Pancreas (tissue), 10 donors: Measurements from ENCODE around the gene FANCC. TPM values are rescaled to one million over a fixed set of nuclear protein-coding genes. Genes with fewer than 3 reads are reported as not detected.

Experiments
- ATAC-seq, 4 donors: fragments of 200-7000 bp; cut with Tn5 transposase; one replicate each; pipeline versions ENCODE4 v1.8.0 to v1.9.1; 2020; ENCODE audit warnings: mild to moderate bottlenecking in 4 of 4, moderate library complexity in 4 of 4
- DNase-seq, 6 donors: peaks; one replicate each; pipeline ENCODE4 v3.0.0-alpha.2; 2020
- FAIRE-seq: peaks from 2 replicates; lab custom pipeline; 2012; peaks lifted over from hg19 to GRCh38; lab: Jason Lieb, UNC
- H3K27ac ChIP-seq, 4 donors: fragments of 200-600 bp; sonication (generic); 1 replicate in 3 of 4; 2 replicates in 1 of 4; pipeline versions ENCODE4 v1.5.0 to v1.8.0; 2020
- H3K27me3 ChIP-seq, 4 donors: fragments of 200-600 bp; one replicate each; pipeline ENCODE4 v1.8.0; 2021
- H3K36me3 ChIP-seq, 3 donors: fragments of 200-600 bp; sonication (generic) in 1 of 3; one replicate each; pipeline versions ENCODE4 v1.5.0 to v1.8.0; 2020 to 2021
- H3K4me1 ChIP-seq, 3 donors: fragments of 200-600 bp; one replicate each; pipeline ENCODE4 v1.8.0; 2021
- H3K4me3 ChIP-seq, 4 donors: fragments of 200-600 bp; sonication (generic) in 2 of 4; one replicate each; pipeline versions ENCODE4 v1.5.0 to v1.8.0; 2020 to 2021
- H3K9me3 ChIP-seq, 4 donors: fragments of 200-600 bp; one replicate each; pipeline ENCODE4 v1.8.0; 2021
- CTCF ChIP-seq, 4 donors: fragments of 200-600 bp; sonication (generic) in 3 of 4; IDR thresholded peaks; one replicate each; pipeline versions ENCODE4 v1.5.0 to v1.8.0; 2021; ENCODE audit warnings: antibody characterized with exemption in 4 of 4
- WGBS, 2 donors: extraction: QIAGEN DNeasy Blood & Tissue Kit; methylation state at CpG; one replicate each; pipeline ENCODE4 v1.1.7; 2013; 5-methylcytosine and 5-hydroxymethylcytosine counted together
- intact Hi-C, 3 donors: fragments of 100-400 bp; cut with DNase I; formaldehyde crosslinking; loops; one replicate each; pipeline versions ENCODE4 v1.11.1 to v1.14.2; 2022
- polyA plus RNA-seq, 2 donors: library from polyadenylated mRNA; stranded (reverse); fragments of 200-250 nt; gene quantifications; one replicate each; pipeline ENCODE4 v1.2.3, GENCODE V29; 2013
- total RNA-seq, 6 donors: library from RNA; stranded (reverse); fragmentation: NEBNext Ultra II Directional in 4 of 6; extraction: Animal tissue kit (Norgen Biotek cat#: 25700) in 4 of 6; gene quantifications; one replicate each; pipeline versions ENCODE4 v1.2.1 to v1.2.4, GENCODE V29; 2021 to 2023
- donor health status: healthy with polysubstance abuse.
- donor health status: DM: no; HTN: no; CAD: no; lungs with moderate emphysema.
- donor health status: DM: no; HTN: no; CAD: no.
- donor health status: control.
- donor health status: control.
- donor health status: Bipolar disorder and iron deficiency.
- donor health status: DM: yes; HTN: yes; CAD: no.
- donor health status: DM: no; HTN: no; CAD: no.
- donor health status: DM: no; HTN: no; CAD: no.
- donor health status: DM: yes; HTN: yes; CAD: no.

Gene FANCC
- total and polyA plus RNA-seq, 8 donors = 3.8 to 9.9 (median 4.6) TPM

- H3K36me3 ChIP-seq = peaks cover 0 to 14% (median 6%) of the 10 kb centered on the region in 3 donors
- DNase-seq (peak in 3 of 6 donors; percentile 52 to 55 (median 54)), FAIRE-seq (no peak), ATAC-seq (peak in 2 of 4 donors; percentile 14 to 22)
- H3K27ac ChIP-seq = no peak overlapping the region
- no peak overlapping the region for H3K4me3 ChIP-seq
- no peak for TF ChIP-seq CTCF (IDR thresholded peaks at IDR 0.05)
- no peaks in the 10 kb centered on the region for H3K27me3 ChIP-seq
- intact Hi-C loops = no loop called here
- H3K4me1 ChIP-seq = peaks cover 26 to 41% (median 32%) of the 10 kb centered on the region in 3 donors
- WGBS, 2 donors = 60 to 64% methylated on average over 12 of the region's 12 CpGs
- H3K9me3 ChIP-seq = no peaks in the 10 kb centered on the region
These were observed 212.5 kb downstream of the FANCC start for GRCh38 chr9:95104980-95105379.

GRCh38 chr9:95104581-95104960 lies 212.9 kb downstream of the FANCC start:
- DNase-seq = no peak
- Histone ChIP-seq H3K4me3 (no peak overlapping the region), H3K27me3 (no peaks in the 10 kb centered on the region), H3K9me3 (no peaks in the 10 kb centered on the region), H3K36me3 (peaks cover 0 to 10% (median 2%) of the 10 kb centered on the region in 3 donors), H3K4me1 (peaks cover 29 to 43% (median 36%) of the 10 kb centered on the region in 3 donors), H3K27ac (no peak overlapping the region)
- WGBS, 2 donors = 77 to 84% methylated on average over 8 of the region's 8 CpGs
- TF ChIP-seq CTCF (IDR thresholded peaks at IDR 0.05) = no peak
- no peak for FAIRE-seq
- intact Hi-C loops = no loop called here
- no peak for ATAC-seq

- intact Hi-C loops = no loop called here
- H3K9me3 ChIP-seq = no peaks in the 10 kb centered on the region
- TF ChIP-seq CTCF (IDR thresholded peaks at IDR 0.05) = no peak
- ATAC-seq (peak in 1 of 4 donors; percentile 4), FAIRE-seq (no peak), DNase-seq (peak in 2 of 6 donors; percentile 39 to 50)
- H3K27ac ChIP-seq = no peak overlapping the region
- H3K36me3 ChIP-seq = peaks cover 0 to 5% (median 0%) of the 10 kb centered on the region in 3 donors
- H3K27me3 ChIP-seq = no peaks in the 10 kb centered on the region
- H3K4me1 ChIP-seq = peaks cover 29 to 43% (median 40%) of the 10 kb centered on the region in 3 donors
- 73% methylated on average over 20 of the region's 20 CpGs for WGBS, 2 donors
- no peak overlapping the region for H3K4me3 ChIP-seq
These were observed 213.5 kb downstream of the FANCC start for GRCh38 chr9:95103871-95104580.

- H3K9me3 ChIP-seq = no peaks in the 10 kb centered on the region
- H3K27me3 ChIP-seq = no peaks in the 10 kb centered on the region
- H3K36me3 ChIP-seq = peaks cover 0 to 3% (median 0%) of the 10 kb centered on the region in 3 donors
- H3K27ac ChIP-seq = no peak overlapping the region
- peaks cover 29 to 49% (median 42%) of the 10 kb centered on the region in 3 donors for H3K4me1 ChIP-seq
- intact Hi-C loops = no loop called here
- FAIRE-seq (no peak), ATAC-seq (no peak), DNase-seq (peak in 2 of 6 donors; percentile 60 to 74)
- no peak for TF ChIP-seq CTCF (IDR thresholded peaks at IDR 0.05)
- 71 to 75% methylated on average over 15 of the region's 15 CpGs for WGBS, 2 donors
- no peak overlapping the region for H3K4me3 ChIP-seq
These were observed 214.2 kb downstream of the FANCC start for GRCh38 chr9:95103281-95103771.

- no peak overlapping the region for H3K4me3 ChIP-seq
- H3K4me1 ChIP-seq = peaks cover 29 to 51% (median 42%) of the 10 kb centered on the region in 3 donors
- intact Hi-C loops = no loop called here
- FAIRE-seq (no peak), DNase-seq (peak in 3 of 6 donors; percentile 30 to 63 (median 58)), ATAC-seq (peak; percentile 27 to 66 (median 47))
- 48 to 49% methylated on average over 18 of the region's 18 CpGs for WGBS, 2 donors
- H3K27ac ChIP-seq = peak overlapping the region in 3 of 4 donors; percentile 13 to 73 (median 41)
- H3K9me3 ChIP-seq = no peaks in the 10 kb centered on the region
- peaks cover 0 to 3% (median 0%) of the 10 kb centered on the region in 3 donors for H3K36me3 ChIP-seq
- no peaks in the 10 kb centered on the region for H3K27me3 ChIP-seq
- TF ChIP-seq CTCF (IDR thresholded peaks at IDR 0.05) = no peak
These were observed 214.9 kb downstream of the FANCC start for GRCh38 chr9:95102572-95102971.
